HEK293 (cell line): ENCODE measurements around the gene TPRG1.

Source experiments
- SETDB1 ChIP-seq: IDR thresholded peaks from one replicate; pipeline ENCODE4 v1.6.1; 2017; ENCODE audit warnings: mild to moderate bottlenecking, low read length, moderate library complexity, mixed read lengths; ENCODE audit not compliant: insufficient read length
- ZBTB21 ChIP-seq: fragments of 450-650 bp; formaldehyde crosslinking; IDR thresholded peaks from 2 replicates; pipeline ENCODE4 v1.5.1; 2017; ENCODE audit warnings: missing biosample characterization, missing genetic modification characterization
- ZFP69B ChIP-seq: fragments of 450-650 bp; formaldehyde crosslinking; IDR thresholded peaks from 2 replicates; pipeline ENCODE4 v1.5.1; 2016; ENCODE audit warnings: missing biosample characterization, missing genetic modification characterization
- ZNF16 ChIP-seq: fragments of 450-650 bp; formaldehyde crosslinking; IDR thresholded peaks from 2 replicates; pipeline ENCODE4 v1.5.1; 2016; ENCODE audit warnings: low read depth, missing biosample characterization, missing genetic modification characterization
- ZNF416 ChIP-seq: fragments of 450-650 bp; formaldehyde crosslinking; IDR thresholded peaks from 2 replicates; pipeline ENCODE4 v1.5.1; 2016; ENCODE audit warnings: missing biosample characterization, missing genetic modification characterization
- ZNF514 ChIP-seq: fragments of 450-650 bp; formaldehyde crosslinking; IDR thresholded peaks from 2 replicates; pipeline ENCODE4 v1.5.1; 2016; ENCODE audit warnings: missing biosample characterization, missing genetic modification characterization
- ZNF555 ChIP-seq: fragments of 450-650 bp; formaldehyde crosslinking; conservative IDR thresholded peaks from 2 replicates; pipeline ENCODE4 v1.5.1; 2017; ENCODE audit warnings: missing biosample characterization, mild to moderate bottlenecking, missing genetic modification characterization, inconsistent platforms
- ZNF558 ChIP-seq: fragments of 450-650 bp; formaldehyde crosslinking; IDR thresholded peaks from 2 replicates; pipeline ENCODE4 v1.5.1; 2016; ENCODE audit warnings: missing biosample characterization, missing genetic modification characterization
- ZNF560 ChIP-seq: fragments of 450-650 bp; formaldehyde crosslinking; IDR thresholded peaks from 2 replicates; pipeline ENCODE4 v1.5.1; 2017; ENCODE audit warnings: missing biosample characterization, missing genetic modification characterization, borderline replicate concordance
- ZNF571 ChIP-seq: fragments of 450-650 bp; formaldehyde crosslinking; IDR thresholded peaks from 2 replicates; pipeline ENCODE4 v1.5.0; 2017; ENCODE audit warnings: missing biosample characterization, missing genetic modification characterization
- ZNF610 ChIP-seq: fragments of 450-650 bp; formaldehyde crosslinking; IDR thresholded peaks from 2 replicates; pipeline ENCODE4 v1.5.1; 2016; ENCODE audit warnings: missing biosample characterization, missing genetic modification characterization, borderline replicate concordance
- ZNF670 ChIP-seq: fragments of 450-650 bp; formaldehyde crosslinking; IDR thresholded peaks from 2 replicates; pipeline ENCODE4 v1.5.1; 2016; ENCODE audit warnings: missing biosample characterization, missing genetic modification characterization, low read depth
- ZNF791 ChIP-seq: fragments of 450-650 bp; formaldehyde crosslinking; IDR thresholded peaks from 2 replicates; pipeline ENCODE4 v1.5.1; 2016; ENCODE audit warnings: missing biosample characterization, missing genetic modification characterization
- ZNF792 ChIP-seq: fragments of 450-650 bp; formaldehyde crosslinking; IDR thresholded peaks from 2 replicates; pipeline ENCODE4 v1.5.1; 2016; ENCODE audit warnings: missing biosample characterization, missing genetic modification characterization
- ZSCAN30 ChIP-seq: fragments of 450-650 bp; IDR thresholded peaks from 2 replicates; pipeline ENCODE4 v1.5.1; 2018; ENCODE audit warnings: missing biosample characterization, mild to moderate bottlenecking, missing genetic modification characterization, moderate library complexity
- TF ChIP-seq, protein P1 (sequence below): fragments of 450-650 bp; formaldehyde crosslinking; IDR thresholded peaks from 2 replicates; pipeline ENCODE4 v1.5.1; 2017; ENCODE audit warnings: missing biosample characterization, missing genetic modification characterization
- TF ChIP-seq, protein P2 (sequence below): fragments of 450-650 bp; formaldehyde crosslinking; IDR thresholded peaks from 2 replicates; pipeline ENCODE4 v1.5.1; 2016; ENCODE audit warnings: missing biosample characterization, missing genetic modification characterization, low read depth
- TF ChIP-seq, protein P3 (sequence below): fragments of 450-650 bp; formaldehyde crosslinking; IDR thresholded peaks from 2 replicates; pipeline ENCODE4 v1.5.0; 2017; ENCODE audit warnings: missing biosample characterization, missing genetic modification characterization, borderline replicate concordance
- TF ChIP-seq, protein P4 (sequence below): fragments of 450-650 bp; formaldehyde crosslinking; IDR thresholded peaks from 2 replicates; pipeline ENCODE4 v1.5.1; 2016; ENCODE audit warnings: missing biosample characterization, missing genetic modification characterization
- TF ChIP-seq, protein P5 (sequence below): fragments of 450-650 bp; formaldehyde crosslinking; IDR thresholded peaks from 2 replicates; pipeline ENCODE4 v1.5.1; 2016; ENCODE audit warnings: missing biosample characterization, missing genetic modification characterization, borderline replicate concordance
- TF ChIP-seq, protein P6 (sequence below): fragments of 450-650 bp; formaldehyde crosslinking; IDR thresholded peaks from 2 replicates; pipeline ENCODE4 v1.5.1; 2016; ENCODE audit warnings: missing biosample characterization, missing genetic modification characterization

Gene TPRG1

DNA sequence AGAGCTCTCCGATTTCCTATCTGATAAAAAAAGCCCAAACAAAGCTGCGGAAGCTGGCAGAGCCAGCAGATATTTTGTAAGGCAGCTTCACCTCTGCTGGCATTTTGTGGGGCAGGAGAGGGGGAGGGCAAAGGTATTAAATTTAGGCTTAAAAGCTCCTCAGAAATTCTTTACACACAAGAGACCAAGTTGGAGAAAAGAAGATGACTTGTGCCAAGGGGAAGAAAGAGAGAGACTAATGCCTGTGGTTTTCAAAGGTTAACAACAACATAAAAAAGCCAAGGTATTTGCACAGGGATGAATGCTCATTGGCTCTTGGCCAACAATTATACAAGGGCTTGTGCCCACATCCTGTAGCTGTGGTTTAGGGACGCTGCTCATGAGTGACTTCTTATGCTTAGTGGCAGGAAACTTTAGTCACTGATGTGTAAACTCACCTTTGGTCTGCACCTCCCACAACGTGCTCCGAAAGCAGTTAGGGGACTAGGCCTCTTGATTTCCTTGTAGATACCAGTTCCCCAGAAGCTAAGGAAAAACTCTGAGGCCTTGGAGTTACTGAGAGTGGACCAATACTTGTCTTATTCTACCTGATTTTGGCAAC, 152.9 kb downstream of the TPRG1 start (continued):
- TF ChIP-seq ZNF416 (no peak), ZNF670 (tag by site-specific recombination) (no peak), ZNF558 (tag by site-specific recombination) (peak; percentile 53; the same call in 1 of the 2 replicates), ZNF514 (tag by site-specific recombination) (no peak), ZNF791 (tag by site-specific recombination) (no peak), ZNF610 (tag by site-specific recombination) (peak; percentile 66; the same call in 1 of the 2 replicates), ZFP69B (tag by site-specific recombination) (no peak), ZBTB21 (tag by site-specific recombination) (peak; percentile 53; the same call in 1 of the 2 replicates), ZNF571 (tag by site-specific recombination) (peak; percentile 91; the same call in 1 of the 2 replicates), ZNF560 (tag by site-specific recombination) (no peak), SETDB1 (no peak), ZNF16 (tag by site-specific recombination) (no peak), ZNF555 (tag by site-specific recombination) (no peak), ZSCAN30 (tag by site-specific recombination) (peak; percentile 70; the same call in 1 of the 2 replicates), ZNF792 (tag by site-specific recombination) (no peak)
- TF ChIP-seq, protein P1, sequence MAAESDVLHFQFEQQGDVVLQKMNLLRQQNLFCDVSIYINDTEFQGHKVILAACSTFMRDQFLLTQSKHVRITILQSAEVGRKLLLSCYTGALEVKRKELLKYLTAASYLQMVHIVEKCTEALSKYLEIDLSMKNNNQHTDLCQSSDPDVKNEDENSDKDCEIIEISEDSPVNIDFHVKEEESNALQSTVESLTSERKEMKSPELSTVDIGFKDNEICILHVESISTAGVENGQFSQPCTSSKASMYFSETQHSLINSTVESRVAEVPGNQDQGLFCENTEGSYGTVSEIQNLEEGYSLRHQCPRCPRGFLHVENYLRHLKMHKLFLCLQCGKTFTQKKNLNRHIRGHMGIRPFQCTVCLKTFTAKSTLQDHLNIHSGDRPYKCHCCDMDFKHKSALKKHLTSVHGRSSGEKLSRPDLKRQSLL (tag by site-specific recombination), result no peak
- TF ChIP-seq, protein P2, sequence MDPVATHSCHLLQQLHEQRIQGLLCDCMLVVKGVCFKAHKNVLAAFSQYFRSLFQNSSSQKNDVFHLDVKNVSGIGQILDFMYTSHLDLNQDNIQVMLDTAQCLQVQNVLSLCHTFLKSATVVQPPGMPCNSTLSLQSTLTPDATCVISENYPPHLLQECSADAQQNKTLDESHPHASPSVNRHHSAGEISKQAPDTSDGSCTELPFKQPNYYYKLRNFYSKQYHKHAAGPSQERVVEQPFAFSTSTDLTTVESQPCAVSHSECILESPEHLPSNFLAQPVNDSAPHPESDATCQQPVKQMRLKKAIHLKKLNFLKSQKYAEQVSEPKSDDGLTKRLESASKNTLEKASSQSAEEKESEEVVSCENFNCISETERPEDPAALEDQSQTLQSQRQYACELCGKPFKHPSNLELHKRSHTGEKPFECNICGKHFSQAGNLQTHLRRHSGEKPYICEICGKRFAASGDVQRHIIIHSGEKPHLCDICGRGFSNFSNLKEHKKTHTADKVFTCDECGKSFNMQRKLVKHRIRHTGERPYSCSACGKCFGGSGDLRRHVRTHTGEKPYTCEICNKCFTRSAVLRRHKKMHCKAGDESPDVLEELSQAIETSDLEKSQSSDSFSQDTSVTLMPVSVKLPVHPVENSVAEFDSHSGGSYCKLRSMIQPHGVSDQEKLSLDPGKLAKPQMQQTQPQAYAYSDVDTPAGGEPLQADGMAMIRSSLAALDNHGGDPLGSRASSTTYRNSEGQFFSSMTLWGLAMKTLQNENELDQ (tag by site-specific recombination), result no peak
- TF ChIP-seq, protein P3, sequence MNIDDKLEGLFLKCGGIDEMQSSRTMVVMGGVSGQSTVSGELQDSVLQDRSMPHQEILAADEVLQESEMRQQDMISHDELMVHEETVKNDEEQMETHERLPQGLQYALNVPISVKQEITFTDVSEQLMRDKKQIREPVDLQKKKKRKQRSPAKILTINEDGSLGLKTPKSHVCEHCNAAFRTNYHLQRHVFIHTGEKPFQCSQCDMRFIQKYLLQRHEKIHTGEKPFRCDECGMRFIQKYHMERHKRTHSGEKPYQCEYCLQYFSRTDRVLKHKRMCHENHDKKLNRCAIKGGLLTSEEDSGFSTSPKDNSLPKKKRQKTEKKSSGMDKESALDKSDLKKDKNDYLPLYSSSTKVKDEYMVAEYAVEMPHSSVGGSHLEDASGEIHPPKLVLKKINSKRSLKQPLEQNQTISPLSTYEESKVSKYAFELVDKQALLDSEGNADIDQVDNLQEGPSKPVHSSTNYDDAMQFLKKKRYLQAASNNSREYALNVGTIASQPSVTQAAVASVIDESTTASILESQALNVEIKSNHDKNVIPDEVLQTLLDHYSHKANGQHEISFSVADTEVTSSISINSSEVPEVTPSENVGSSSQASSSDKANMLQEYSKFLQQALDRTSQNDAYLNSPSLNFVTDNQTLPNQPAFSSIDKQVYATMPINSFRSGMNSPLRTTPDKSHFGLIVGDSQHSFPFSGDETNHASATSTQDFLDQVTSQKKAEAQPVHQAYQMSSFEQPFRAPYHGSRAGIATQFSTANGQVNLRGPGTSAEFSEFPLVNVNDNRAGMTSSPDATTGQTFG (tag by site-specific recombination), result no peak
- TF ChIP-seq, protein P4, sequence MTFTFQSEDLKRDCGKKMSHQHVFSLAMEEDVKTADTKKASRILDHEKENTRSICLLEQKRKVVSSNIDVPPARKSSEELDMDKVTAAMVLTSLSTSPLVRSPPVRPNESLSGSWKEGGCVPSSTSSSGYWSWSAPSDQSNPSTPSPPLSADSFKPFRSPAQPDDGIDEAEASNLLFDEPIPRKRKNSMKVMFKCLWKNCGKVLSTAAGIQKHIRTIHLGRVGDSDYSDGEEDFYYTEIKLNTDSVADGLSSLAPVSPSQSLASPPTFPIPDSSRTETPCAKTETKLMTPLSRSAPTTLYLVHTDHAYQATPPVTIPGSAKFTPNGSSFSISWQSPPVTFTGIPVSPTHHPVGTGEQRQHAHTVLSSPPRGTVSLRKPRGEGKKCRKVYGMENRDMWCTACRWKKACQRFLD (tag by site-specific recombination), result no peak
- TF ChIP-seq, protein P5, sequence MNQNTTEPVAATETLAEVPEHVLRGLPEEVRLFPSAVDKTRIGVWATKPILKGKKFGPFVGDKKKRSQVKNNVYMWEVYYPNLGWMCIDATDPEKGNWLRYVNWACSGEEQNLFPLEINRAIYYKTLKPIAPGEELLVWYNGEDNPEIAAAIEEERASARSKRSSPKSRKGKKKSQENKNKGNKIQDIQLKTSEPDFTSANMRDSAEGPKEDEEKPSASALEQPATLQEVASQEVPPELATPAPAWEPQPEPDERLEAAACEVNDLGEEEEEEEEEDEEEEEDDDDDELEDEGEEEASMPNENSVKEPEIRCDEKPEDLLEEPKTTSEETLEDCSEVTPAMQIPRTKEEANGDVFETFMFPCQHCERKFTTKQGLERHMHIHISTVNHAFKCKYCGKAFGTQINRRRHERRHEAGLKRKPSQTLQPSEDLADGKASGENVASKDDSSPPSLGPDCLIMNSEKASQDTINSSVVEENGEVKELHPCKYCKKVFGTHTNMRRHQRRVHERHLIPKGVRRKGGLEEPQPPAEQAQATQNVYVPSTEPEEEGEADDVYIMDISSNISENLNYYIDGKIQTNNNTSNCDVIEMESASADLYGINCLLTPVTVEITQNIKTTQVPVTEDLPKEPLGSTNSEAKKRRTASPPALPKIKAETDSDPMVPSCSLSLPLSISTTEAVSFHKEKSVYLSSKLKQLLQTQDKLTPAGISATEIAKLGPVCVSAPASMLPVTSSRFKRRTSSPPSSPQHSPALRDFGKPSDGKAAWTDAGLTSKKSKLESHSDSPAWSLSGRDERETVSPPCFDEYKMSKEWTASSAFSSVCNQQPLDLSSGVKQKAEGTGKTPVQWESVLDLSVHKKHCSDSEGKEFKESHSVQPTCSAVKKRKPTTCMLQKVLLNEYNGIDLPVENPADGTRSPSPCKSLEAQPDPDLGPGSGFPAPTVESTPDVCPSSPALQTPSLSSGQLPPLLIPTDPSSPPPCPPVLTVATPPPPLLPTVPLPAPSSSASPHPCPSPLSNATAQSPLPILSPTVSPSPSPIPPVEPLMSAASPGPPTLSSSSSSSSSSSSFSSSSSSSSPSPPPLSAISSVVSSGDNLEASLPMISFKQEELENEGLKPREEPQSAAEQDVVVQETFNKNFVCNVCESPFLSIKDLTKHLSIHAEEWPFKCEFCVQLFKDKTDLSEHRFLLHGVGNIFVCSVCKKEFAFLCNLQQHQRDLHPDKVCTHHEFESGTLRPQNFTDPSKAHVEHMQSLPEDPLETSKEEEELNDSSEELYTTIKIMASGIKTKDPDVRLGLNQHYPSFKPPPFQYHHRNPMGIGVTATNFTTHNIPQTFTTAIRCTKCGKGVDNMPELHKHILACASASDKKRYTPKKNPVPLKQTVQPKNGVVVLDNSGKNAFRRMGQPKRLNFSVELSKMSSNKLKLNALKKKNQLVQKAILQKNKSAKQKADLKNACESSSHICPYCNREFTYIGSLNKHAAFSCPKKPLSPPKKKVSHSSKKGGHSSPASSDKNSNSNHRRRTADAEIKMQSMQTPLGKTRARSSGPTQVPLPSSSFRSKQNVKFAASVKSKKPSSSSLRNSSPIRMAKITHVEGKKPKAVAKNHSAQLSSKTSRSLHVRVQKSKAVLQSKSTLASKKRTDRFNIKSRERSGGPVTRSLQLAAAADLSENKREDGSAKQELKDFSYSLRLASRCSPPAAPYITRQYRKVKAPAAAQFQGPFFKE (tag by site-specific recombination), result no peak
- TF ChIP-seq, protein P6, sequence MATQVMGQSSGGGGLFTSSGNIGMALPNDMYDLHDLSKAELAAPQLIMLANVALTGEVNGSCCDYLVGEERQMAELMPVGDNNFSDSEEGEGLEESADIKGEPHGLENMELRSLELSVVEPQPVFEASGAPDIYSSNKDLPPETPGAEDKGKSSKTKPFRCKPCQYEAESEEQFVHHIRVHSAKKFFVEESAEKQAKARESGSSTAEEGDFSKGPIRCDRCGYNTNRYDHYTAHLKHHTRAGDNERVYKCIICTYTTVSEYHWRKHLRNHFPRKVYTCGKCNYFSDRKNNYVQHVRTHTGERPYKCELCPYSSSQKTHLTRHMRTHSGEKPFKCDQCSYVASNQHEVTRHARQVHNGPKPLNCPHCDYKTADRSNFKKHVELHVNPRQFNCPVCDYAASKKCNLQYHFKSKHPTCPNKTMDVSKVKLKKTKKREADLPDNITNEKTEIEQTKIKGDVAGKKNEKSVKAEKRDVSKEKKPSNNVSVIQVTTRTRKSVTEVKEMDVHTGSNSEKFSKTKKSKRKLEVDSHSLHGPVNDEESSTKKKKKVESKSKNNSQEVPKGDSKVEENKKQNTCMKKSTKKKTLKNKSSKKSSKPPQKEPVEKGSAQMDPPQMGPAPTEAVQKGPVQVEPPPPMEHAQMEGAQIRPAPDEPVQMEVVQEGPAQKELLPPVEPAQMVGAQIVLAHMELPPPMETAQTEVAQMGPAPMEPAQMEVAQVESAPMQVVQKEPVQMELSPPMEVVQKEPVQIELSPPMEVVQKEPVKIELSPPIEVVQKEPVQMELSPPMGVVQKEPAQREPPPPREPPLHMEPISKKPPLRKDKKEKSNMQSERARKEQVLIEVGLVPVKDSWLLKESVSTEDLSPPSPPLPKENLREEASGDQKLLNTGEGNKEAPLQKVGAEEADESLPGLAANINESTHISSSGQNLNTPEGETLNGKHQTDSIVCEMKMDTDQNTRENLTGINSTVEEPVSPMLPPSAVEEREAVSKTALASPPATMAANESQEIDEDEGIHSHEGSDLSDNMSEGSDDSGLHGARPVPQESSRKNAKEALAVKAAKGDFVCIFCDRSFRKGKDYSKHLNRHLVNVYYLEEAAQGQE, result no peak
